Activated T-cell treated with anti-CD3 and anti-CD28 coated beads, Interleukin-2, amount 50 U/mL, for 1 hour (primary cell): ENCODE data around the gene ATP12A.

Experiments
- DNase-seq: peaks from one replicate; pipeline ENCODE4 v3.0.0-alpha.2; 2020

ATP12A gene

DNA sequence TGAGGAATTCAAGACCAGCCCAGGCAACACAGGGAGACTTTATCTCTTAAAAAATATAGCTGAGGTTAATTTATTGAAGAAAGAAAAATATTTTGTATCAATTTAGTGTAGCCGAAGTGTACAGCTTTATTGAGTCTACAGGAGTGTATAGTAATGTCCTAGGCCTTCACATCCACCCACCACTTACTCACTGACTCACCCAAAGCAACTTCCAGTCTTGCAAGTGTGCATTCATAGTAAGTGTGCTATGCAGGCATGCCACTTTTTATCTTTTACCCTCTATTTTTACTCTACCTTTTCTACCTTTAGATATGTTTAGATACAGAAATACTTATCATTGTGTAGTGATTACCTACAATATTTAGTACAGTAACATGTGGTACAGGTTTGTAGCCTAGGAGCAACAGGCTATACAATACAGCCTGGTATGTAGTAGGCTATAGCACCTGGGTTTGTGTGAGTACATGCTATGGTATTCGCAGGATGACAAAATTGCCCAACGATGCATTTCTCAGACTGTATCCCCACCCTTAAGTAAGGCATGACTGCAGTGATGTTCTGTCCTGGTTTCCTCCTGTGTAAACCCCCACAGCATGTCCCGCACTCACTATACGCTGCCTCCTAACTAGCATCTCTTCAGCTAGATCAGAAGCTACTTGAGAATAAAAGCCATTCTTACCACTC is 15.3 kb upstream of the ATP12A start:
- no peak for DNase-seq

DNA sequence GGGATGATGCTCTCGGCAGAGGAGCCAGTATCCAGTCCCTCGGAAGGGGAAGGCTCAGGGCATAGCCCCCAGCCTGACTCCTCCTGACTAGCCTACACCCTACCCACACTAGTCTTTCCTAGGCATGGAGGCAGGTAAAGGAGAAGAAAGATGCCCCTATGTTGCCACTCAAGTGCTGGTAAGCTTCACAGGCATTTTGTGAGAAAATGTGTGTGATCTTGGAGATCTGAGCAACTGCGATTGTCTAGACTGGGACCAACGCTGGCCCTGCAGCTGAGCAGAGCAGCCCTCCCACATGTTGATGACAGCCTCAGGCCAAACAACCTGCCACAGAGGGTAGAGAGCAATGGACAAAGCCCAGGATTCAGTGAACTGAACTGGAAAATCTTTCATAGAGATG is 11.7 kb upstream of the ATP12A start:
- no peak for DNase-seq

DNA sequence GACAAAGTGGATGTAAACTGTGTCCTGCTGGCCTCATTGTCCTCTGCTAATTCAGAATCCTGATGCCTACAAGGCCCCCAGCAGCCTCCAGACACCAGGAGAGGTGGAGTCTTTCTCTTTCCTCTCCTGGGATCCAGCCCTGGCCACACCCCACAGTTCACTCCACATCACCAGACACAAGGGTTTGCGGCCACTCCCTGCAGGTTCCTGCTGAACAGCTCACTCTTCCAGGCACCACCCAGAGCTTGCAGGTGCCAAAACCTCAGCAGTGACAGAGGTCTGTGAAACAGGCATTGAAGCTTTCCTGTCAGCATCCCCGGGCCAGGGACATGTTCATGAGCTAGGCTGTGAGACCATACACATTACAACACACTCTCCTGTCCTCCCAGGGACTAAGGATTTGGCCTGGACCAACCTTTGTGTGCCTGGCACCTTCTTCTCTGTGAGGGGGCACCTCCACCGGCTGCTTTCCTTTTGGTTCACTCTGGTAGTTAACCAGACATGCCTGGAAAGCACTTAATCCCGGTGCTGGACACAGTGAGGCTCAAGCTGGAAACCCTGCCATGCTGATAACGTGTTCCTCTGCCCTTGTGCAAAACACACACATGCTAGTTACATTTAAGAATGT is 11.1 kb upstream of the ATP12A start:
- DNase-seq: no peak

DNA sequence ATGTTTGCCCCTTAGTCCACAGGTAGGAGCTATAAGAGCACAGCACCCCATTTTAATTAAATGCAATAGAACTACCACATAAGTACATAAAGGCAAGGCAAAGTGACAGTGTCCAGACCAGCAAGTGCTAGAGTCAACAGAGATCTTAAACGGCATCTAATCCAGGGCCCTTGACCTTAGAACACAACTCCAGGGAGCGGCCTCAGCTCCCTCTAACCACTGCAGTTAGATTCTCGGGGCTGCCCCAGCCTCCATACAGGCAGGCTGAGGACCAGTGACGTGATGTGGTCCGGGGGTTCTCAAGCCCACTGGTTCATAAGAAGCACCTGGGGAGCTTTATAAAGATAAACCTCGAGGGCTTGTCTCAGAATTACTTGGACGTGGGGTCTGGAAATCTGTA is 10.0 kb upstream of the ATP12A start:
- DNase-seq: no peak

DNA sequence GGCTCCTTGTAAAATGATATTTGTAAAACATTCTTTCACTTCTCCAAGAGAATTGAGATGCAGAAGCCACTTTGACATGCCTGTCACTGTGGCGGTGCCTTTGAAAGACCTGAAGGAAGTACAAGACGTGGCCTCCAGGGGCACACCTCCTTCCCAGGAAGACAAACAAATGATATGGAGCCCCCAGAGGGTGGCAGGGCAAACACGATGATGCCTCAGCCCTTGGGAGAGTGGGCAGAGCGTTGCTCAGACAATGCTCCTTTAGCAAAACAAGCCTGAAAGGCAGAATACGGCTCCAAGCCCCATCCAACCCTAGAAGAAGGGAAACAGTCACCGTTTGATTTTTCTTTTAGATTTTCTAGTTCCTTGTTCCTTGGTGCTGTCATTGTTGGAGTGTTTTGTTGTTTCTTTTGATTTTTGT is 9.2 kb upstream of the ATP12A start:
- DNase-seq: no peak

DNA sequence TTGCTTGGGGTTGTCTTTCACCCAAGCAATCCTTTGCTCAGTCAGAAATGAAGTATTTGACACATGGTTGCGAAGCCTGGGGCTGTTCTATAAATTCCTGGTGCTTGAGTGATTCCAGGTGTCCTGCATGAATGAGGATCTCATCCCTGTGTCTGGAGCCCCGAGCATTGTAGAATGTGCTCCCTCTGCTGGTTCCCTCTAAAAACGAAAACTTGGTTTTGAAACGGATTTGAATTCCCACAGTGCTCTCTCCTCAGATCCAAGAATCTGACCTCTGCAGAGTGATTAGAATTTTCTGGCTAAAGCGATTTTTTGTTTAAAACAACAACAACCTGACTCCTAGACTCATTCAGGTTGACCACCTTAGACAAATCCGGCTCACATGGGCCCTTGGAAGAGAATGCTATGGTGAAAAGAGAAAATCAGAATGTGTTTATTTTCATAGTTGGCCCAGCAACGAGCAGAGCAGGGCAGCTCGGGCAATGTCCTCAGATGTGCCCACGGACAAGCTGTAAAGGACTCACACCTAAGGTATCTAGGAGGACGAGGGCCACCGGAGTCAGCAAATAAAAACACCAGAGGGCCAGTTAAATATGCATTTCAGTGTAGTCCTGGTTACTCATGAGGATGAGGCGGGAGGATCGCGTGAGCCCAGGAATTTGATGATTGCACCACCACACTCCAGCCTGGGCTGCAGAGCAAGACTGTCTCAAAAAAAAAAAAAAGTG is 8.7 kb upstream of the ATP12A start:
- DNase-seq: no peak

DNA sequence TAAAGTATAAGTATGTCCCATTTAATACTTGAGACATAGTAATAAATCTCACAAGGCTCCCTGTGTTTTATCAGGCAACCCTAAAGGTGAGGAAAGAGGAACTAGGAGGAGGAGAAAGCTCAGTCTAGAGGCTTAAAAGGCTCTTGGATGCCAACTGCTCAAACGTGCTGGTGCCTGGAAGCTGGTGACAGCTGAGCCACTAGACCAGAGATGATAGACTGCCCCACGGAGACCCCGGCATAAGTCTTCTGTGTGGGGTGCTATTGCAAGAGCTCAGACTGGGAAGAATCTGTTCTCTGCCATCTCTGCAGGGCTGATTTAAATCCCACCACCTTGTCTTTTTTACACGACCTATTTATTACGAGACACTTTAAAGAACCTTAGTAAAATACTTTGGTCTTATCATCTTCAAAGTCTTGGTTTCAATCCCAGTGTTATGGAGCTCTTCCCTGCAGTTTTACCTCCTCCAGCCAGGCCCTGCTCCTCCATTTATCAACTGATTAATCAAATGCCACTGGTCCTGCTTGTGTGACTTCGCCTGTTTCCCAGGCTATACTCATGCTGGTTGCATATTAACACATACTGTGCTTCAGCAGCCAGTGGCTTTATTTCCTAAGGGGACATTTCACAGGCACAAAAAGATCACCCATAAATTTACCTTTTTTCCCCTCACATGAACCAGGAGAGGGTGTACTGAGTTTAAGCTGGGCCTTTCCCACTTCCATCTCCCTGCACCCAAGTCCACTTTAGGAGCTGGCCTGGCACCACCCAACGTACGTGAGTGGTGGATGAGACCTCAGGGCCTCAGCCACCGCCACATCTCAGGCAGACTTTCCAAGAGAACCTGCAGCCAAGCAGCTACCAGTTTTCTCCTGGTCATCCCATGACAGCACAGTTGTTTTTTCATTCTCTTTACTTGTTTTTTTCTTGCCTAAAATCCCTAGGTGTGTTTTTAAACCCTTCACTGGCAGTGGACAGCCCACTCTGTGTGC is 7.8 kb upstream of the ATP12A start:
- DNase-seq: no peak

DNA sequence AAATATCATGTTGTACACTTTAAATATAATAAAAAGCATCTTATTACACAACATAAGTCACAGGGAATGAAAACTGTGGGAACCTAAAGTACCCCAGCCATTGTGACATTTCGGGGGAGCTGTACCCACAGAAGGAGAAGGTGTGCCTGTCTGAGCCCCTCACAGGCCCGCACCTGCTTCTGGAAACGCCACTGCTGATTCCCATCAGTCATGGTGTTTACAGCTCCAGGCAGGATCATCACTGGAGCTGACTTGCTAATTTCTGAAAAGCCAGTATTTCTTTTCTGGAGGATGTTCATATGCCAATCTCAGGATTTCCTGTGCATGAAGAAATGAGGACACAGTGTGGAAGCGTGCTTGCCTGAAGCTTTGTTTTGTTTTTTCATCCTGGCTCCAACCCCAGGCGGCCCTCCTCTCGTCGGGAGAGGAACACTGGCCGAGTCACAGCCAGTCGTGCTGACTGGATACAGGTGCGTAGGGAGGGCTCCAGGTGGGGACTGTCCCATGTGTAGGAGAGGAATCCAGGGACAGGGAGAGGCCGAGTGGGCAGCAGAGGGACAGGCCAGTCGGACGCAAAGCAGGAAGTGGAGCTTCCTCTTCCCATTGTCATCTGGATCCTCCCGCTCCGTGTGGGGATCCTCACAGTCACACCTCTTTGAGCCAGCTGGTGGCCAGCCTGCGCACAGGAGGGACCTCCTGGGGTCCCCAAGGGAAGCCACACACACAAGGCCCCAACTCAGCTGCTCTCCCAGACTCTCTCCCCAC is 4.2 kb upstream of the ATP12A start:
- no peak for DNase-seq

DNA sequence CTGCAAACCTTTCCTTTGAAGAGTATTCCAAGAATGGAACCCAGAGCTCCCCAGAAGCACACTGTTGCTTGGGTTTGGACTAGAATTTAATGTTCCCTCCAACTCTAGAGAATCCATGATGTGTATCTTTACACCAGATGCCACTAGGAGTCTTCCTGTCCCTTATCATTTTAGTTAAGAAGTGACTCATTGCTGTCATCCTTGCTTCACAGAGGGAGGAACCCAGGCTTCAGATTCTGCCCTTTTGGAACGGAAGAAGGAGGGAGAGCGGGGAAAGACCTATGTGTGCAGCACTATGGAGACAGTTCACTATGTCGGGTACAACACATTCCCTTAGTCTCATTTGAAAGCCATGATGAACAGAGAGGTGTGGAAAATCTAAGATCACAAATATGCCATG is 2.1 kb upstream of the ATP12A start:
- DNase-seq: no peak

DNA sequence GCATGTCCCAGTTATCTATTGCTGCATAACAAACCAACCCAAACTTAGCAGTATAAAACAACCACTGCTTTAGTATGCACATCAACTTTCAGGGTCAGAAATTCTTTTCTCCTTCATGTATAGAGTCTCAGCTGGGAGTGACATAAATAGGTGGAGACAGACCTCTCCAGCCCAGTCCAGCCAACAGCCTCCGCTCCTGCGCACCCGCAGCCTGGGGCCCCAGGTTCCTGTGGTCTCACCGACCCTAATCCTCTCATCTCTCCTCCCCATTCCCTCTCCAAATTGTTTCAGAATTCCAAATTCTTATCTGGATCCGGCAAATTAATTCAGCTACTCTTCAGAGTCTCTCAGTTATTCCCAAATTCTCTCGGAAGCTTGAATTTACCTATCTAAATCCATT is 522 bp upstream of the ATP12A start:
- no peak for DNase-seq

DNA sequence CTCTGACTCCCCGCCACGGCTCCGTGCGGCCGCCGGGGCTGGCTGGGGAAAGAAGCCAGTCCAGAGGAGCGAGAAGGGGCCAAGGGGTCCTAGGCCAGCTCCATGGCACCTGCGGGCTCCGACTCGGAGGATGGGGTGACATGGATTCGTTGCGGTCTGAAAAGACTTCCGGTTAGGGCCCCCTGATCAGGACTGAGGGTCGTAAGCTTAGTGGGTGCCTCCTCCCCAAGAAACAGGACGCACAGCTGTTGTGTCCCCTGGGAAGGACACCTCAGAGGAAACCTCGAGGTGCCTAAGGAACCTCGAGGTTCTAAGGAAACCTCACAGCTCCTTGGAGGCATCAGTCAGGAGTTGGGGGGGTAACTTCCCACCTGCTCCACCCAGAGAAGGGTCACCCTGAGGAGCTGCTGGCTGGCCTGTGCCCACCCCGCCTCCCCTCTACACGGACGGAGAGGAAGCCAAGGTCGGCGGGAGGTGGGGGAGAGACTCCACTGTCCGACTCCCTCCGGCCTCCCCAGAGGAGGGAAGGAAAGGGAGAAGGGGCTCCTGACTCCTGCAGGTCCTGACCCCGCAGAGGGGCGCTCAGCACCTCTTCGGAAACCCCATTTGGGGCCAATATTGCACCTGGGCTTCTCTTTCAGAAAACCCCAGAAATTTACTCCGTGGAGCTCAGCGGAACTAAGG is 855 bp downstream of the ATP12A start:
- no peak for DNase-seq

DNA sequence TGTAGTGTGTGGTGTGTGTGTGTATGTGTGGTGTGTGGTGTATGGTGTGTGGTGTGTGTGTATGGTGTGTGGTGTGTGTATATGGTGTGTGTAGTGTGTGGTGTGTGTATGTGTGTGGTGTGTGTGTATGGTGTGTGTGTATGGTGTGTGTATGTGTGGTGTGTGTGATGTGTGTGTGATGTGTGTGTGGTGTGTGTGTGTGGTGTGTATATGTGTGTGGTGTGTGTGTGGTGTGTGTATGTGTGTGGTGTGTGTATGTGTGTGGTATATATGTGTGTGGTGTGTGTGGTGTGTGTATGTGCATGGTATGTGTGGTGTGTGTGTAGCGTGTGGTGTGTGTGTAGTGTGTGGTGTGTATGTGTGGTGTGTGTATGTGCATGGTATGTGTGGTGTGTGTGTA is 1.7 kb downstream of the ATP12A start:
- DNase-seq: no peak

DNA sequence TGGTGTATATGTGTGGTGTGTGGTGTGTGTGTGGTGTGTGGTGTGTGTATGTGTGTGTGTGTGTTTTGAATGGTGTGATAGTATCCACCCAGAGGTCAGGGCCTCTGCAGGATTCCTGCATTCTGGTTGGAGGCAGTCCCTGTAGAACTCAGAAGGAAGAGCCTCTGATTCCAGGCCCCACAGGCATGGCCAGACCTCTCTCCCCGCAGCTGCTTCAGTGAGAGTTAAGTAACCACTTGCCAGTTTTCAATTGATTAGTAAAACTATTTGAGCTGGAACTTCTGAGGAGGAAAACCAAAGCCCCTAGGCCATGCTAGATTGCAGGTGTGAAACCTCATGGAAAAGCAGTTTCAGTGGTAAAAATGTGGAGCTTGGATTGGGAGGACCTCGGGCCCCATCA is 2.1 kb downstream of the ATP12A start:
- DNase-seq: no peak

DNA sequence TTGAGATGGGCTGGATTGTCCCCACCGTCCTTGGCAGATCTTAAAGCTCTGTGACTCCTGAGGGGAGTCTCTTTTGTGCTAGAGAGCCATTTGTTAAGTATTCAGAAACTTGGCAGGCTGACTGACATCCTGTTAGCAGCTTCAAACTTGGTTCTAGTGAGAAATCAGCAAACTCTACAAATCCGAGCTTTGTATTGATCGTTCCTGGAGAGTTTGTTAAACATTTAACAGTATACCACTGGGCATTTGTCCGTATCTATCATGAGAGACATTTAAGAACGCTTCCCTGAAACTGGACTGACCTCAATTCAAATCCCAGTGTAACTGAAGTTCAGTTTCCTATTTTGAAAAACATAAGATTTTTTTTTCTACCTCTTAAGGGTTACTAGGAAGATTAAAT is 3.1 kb downstream of the ATP12A start:
- DNase-seq: no peak

DNA sequence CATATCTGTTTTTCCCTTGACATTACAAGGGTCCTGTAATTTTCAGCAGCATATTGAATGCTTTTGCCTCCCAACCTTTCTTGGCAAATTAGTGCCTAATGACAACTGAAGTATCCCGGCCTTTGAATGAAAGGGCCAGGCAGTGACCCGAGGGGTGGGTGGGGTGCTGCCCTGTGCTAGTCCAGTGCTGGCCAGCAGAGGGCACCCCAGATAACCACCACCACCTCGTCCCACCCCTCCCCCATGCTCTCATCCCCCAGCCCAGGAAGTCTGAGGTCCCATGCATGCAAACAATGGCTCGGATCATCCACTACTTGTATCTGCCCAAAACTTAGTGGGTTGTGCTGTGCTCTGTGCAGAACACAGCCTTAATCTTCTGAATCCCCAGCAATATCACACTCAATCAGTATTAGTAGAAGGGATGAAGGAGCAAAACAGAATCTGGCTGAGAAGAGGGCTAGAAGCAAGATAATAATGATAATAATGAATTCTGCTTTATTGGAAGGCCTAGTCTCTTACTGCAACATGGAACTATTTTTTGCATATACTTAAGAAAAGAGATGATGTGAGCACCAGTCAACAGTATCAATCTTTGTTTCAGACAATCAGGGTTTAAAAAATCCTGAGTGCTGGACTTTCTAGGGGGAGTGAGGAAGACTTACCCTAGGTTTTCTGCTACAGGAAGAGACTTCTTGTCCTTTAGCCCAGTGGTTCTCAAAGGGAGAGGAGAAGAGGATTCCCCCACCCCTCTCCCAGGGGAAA is 3.8 kb downstream of the ATP12A start:
- peak; percentile 63 for DNase-seq

DNA sequence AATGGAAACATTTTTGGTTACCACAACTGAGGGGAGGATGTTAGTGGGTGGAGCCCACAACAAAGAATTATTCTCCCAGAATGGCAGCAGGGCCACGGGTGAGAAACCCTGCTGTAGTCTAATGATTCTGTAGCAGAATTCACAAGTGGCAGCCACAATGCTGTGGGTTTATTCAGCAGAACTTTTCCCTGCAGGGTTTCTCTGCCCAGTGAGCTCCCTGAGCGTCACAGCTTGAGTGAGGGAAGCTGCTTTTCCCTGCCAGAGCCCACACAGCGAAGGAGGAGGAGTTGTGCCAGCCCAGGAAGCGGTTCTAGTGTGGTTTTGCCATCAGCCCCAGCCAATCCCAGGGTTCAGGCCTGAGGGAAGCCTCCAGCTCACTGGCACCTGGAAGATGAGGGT is 4.4 kb downstream of the ATP12A start:
- peak; percentile 27 for DNase-seq

DNA sequence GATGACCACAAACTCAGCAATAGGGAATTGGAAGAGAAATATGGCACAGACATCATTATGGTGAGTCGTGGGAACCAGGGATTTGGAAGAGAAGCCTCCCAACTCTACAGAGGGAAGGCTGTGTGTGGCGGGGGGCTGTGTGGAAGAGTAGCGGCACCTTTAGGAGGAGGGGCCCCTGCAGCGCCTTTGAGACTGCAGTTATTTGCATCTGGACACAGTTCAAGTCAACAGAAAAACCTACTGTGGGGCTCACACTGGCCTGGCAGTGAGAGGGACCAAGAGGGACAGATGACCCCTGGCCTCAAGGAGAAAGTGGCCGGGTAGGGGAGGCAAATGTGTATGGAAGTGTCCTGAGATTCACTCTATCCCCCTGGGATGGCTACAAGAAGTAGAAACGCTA is 5.1 kb downstream of the ATP12A start:
- DNase-seq: no peak

DNA sequence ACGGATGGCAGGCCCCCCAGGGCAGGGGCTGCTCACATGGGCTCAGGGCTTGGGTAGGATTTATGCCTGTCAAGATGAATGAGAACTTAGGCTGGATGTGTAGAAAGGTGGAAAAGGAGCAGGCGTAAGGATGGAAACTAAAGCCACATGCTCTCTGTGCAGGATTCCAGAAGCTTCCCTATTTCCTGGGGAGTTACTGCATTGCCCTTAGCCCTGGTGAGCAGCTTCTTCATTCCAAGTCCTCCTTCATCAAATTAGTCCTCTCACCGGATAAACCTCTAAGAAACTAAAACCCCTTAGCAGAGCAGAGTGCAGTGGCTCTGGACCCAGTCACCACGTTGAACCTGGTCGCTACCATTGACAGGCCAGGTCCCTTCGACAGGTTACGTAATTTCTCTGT is 7.4 kb downstream of the ATP12A start:
- DNase-seq: no peak

DNA sequence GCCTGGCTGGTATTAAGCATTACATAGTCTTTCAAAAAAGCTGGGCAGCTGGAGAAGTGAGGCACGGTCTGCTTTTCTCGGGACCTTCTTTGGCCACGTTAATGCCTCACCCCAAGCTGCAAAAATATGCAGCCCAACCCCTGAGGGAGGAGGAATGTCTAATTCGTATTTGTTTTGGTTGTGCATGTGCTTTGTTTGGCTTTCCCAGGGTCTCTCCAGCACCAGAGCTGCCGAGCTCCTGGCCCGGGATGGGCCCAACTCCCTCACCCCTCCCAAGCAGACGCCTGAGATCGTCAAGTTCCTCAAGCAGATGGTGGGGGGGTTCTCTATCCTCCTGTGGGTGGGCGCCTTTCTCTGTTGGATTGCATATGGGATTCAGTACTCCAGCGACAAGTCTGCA is 7.9 kb downstream of the ATP12A start:
- DNase-seq: no peak

DNA sequence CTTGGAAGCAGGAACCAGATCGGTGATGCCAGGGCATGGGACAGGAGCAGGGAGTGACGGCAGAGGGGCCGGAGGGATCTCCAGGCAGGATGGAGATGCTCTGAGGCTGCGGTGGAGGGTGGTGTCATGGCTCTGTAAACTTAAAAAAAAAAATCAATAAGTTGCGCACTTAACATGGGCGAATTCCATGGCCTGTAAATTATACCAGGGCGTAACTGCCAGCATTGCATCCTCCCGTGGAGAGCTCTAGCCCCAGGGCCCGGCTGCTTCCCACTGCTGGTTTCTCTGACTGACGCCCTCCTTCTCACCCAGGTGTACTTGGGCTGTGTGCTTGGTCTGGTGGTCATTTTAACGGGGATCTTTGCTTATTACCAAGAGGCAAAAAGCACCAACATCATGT is 8.7 kb downstream of the ATP12A start:
- no peak for DNase-seq

DNA sequence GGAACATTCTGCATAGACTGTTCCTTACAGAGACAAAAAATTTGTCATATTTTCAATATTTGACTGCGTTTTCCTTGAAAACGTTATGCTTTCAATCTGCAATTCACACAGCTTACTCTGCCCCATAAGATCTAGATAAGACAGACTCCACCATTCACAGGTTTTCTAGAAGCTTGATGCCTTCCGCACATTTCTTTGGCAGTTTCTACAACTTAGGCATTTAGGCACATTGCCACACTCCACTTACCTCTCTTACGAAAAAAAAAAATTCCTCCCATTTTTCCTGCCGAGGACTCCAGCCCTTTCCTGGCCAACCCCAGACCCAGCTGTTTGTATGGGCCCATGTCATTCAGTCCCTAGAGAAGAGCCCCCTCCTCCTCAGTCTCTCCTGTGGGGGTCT is 11.2 kb downstream of the ATP12A start:
- DNase-seq: no peak
